GM18498 (cell line): Measurements from ENCODE around the gene MYBL2.

Source experiments
- ATAC-seq: cut with Tn5 transposase; IDR thresholded peaks from one replicate; pipeline ENCODE4 v1.9.1; 2021; ENCODE audit warnings: mild to moderate bottlenecking, moderate library complexity; ENCODE audit not compliant: unreplicated experiment

The MYBL2 gene

DNA sequence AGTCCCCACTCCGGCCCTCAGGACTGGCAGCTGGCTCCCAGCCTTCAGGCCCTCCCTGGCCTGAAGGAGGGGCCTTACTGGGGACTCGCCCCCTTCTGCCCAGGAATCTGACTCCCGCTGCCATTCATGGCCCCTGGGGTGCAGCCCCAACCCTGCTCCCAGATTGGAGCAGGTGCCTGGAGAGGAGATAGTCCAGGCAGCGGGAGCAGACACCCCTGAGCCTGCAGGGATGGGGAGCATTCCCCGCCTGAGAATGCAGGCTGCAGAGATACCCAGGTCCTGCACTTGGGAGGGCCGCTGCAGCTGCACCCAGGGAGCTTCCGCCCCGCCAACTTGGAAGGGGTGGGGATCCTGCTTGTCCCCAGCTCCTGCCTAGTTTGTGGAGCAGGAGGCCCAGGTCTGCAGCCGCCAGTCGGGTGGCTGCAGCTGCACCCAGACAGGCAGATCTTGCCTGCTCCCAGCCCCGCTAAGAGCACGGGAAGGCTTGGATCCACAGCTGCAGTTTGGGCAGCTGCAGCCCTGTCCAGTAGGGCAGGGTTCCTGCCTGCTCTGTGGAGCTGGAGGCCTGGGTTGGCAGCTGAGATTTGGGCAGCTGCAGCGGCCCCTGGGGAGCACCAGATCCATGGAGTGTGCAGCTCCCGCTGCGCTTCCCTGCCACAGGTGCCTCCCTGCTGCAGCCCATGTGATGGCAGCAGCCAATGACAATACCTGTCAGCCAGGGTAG lies 54.7 kb downstream of the MYBL2 start:
- ATAC-seq: no peak

DNA sequence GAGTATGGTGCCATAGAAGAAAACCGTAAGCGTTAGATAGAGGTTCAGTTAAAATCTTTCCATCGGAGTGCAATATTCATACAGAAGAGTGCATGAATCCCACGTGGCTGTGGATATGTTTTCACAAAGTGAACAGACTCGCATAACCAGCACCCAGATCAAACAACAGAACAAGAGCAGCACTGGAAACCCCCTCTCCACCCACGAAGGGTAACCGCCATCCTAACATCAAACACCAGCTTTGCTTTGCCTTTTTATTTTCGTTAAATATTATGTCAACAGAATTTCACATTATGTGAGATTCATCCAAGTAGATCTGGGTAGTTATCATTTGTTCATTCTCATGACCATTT lies 55.2 kb downstream of the MYBL2 start:
- ATAC-seq: no peak

DNA sequence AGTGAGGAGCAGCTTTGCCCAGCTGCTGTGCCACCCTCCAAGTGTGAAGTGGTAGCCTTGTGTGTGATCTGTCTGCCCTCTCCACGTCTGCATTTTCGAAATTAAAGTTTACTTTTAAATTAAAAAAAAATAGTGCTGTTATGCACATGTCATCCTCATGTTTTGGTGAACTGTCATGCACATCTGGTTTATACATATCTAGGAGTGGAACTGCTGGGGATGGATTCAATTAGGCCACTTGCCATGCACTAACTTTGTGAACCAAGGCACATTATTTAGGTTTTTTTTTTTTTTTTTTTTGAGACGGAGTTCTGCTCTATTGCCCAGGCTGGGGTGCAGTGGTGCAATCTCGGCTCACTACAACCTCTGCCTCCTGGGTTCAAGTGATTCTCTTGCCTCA lies 56.3 kb downstream of the MYBL2 start:
- no peak for ATAC-seq

DNA sequence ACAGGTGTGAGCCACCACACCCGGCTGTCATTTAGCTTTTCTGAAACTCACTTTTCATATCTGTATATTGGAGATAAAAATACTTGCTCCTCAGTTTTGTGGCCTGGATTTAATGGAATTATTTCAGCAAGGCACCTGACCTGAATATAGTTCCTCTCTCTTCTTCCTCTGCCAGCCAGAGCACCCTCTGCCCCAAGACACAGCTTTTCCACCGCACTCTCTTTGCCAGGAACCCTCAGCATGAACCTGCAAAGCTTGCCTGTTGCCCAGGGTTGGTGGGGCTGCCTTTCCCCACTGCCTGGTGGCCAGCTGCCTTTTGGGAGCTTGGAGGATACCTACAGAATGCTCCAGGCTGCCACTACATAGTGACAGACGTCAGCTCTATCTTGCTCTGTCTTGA lies 56.8 kb downstream of the MYBL2 start:
- no peak for ATAC-seq

DNA sequence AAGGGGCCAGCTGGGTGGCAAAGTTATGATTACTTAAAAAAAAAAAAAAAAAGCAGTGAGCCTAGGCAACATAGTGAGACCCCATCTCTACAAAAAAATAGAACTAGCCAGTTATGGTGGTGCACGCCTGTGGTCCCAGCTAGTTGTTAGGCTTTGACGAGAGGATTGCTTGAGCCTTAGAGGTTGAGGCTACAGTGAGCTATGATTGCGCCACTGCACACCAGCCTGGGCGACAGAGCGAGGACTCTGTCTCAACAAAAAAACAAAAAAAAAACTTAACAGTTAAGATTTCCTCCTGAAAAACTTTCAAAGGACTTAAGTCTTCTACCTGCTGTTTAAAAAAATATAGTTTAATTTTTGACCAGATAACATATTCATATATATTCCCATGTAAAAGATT lies 57.5 kb downstream of the MYBL2 start:
- no peak for ATAC-seq

DNA sequence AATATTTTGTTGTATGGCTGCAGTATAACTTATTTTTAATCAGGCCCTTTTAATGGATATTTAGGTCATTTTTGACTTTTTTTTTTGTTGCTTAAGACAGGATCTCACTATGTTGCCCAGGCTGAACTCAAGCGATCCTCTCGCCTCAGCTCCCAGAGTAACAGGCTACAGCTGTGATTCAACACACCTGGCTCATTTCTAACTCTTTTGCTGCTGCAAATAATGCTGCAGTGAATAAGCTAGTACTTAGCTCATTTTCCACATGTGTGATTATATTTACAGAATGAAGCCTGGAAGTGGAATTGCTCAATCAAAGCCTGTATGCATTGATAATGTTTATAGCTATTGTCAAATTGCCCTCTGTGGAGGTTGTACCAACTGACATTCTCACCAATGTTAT lies 58.8 kb downstream of the MYBL2 start:
- no peak for ATAC-seq

DNA sequence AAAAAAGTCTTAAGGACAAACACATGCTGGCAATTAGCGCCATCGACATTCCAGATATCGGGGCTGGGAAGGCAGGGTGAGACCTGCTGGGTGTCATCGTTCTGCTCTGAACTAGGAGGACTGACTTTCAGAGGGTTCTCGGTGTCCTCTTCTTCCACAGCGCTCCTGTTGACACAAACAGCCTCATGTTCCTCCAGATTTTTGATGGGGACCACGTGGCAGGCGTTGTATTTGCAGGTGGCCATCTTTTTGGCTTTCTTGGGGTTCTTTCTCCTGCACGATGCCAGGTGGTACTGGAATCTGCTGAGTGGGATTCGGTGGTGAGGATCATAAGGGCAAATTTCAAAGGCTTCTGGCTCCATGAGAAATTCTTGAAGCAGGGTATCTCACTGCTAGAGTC lies 59.4 kb downstream of the MYBL2 start:
- ATAC-seq: no peak

DNA sequence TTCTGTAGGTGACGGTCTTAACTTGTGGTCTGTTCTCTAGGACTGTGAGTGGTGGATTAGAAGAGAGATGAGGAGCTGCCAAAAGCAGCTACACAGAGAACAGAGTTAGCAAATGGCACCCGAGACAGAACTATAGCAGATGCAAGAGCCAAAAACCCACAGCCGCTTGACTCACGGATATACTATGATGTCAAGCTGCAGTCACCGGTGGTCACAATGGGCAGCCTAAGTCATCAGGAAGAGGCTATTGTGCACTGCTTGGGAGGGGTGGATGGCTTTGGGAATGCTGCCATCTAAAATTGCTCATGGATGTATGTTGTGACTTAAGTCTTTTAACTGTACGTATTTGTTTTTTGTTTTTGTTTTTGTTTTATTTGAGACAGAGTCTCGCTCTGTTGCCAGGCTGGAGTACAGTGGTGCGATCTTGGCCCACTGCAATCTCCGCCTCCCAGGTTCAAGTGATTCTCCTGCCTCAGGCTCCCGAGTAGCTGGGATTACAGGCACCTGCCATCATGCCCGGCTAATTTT lies 60.0 kb downstream of the MYBL2 start, which contains the start of gene GTSF1L:
TSS of gene GTSF1L (minus strand) at position 192 of the 528 bp plus-strand sequence. CDS start 308 bp downstream, outside the sequence.
- no peak for ATAC-seq

DNA sequence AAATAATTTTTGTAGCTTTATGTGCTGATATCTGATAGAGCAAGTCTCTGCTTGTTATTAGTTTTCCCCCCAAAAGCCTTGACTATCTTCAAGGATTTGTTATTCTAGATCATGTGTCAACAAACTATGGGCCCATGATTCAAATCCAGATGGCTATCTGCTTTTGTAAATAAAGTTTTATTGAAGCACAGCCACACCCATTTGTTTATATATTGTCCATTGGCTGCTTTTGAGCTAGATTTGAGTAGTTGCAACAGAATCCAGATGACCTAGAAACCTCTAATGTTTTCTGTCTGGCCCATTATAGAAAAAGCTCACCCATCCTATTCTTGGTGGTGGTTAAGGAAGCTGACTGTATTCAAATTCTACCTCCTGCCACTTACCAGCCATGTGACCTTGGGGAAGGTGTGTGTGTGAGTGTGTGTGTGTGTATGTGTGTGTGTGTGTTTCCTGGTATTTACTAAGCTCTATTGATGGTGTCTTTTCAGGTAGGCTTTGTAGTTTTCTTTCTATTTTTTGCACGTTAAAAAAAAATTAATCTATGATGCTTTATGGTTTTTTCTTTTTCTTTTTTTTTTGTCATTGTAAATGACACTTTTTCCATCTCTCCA lies 61.2 kb downstream of the MYBL2 start:
- peak; percentile 66 for ATAC-seq

DNA sequence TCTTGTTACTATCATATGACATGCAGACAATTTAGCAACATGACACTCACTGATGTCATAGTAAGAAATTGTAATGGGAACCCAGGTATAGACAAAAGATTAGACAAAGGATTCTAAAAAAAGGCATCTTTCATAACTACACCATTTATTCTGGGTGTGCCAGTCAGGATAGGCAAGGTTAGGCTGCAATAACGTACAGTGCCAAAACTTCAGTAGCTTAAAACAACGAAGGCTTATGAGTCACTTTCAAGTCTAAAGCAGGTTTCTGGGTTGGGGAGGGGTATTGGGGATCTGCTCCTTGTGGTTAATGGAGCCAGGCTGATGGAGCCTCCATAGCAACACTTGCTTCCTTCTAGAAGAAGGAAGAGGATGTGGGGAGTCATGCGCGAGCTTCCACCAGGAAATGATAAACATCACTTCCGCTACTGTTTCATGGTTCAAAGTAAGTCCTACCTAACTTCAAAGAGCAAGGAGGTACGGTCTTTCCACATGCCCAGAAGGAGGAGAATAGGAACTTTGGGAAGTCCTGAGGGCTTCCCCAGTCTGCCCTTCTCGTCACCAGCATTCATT lies 61.9 kb downstream of the MYBL2 start:
- ATAC-seq: no peak

DNA sequence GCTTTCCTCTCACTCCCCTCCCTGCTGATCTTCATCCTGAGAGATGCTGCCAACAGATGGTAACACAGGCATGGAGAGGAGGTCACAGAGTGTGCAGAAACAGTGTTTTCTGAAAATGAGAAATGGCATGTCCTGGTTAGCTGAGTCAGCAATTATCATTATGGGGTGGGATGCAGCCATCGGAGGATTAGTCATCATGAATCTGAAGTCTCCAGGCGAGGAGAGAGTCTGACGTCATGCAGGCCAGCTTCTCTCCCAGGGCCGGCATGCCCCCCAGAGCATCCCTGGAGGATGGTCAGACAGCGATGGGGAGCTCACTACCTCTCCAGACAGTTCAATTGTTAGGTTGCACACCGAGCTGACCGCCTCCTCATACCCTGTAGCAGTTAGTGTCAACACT lies 64.6 kb downstream of the MYBL2 start:
- ATAC-seq: no peak

DNA sequence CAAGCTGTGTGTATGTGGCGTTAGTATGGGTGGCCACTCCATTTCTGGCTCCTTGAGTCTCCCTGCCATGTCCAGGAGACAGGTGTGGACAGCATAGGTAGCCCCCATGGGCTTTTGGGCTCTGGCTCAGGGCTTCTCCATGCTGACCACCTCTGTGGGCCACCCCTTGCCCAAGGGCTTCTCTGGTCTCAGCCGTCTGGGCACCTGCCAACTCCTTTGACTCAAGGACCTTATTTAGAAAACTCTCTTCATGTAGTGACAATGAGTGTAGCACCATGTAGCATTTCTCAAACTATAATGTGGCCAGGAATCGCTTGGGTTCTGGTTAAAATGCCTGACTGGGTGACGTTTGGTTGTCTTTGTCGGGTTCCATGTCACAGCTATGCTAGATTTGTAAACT lies 65.0 kb downstream of the MYBL2 start:
- ATAC-seq: no peak

DNA sequence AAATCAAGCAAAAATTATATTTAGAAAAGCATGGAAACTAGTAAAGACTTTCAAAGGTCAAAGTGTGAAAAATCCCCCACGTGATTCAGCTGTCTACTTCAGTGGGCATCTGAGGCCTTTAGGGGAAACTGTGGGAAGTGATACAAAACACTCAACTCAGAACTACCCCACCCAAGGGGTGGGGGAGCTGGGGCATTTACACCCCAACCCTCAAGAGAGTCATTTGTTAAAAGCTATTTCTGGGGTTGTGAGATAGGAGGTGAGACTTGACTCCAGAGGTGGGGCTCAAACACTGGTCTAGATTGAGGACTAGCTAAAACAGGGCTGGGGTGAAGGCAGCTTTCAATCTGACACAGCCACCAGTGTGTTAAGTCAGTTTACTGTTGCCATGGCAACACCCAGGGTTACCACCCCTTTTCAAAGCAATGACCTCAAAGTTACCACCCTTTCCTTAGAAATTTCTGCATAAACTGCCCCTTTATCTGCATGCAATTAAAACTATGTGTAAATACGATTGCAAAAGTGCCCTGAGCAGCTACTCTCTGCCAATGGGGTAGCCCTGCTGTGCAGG lies 69.8 kb downstream of the MYBL2 start:
- ATAC-seq: peak; percentile 87

DNA sequence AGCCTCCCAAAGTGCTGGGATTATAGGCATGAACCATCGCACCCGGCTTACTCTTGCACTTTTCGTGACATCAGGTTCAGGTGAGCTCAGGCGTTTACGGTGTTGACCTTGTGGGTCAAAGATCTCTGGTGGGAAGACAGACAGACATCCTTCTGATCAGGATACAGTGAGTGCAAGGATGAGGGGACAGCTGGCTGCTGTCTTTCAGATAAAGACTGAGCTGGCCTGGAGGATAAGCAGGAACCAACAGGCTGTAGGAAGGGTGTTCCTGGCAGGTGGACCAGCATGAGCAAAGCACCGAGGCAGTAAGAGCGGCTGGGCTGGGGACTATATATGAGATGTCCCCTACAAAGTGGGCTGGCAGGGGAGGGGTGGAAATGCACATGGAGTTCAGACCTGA lies 71.0 kb downstream of the MYBL2 start:
- ATAC-seq: no peak

DNA sequence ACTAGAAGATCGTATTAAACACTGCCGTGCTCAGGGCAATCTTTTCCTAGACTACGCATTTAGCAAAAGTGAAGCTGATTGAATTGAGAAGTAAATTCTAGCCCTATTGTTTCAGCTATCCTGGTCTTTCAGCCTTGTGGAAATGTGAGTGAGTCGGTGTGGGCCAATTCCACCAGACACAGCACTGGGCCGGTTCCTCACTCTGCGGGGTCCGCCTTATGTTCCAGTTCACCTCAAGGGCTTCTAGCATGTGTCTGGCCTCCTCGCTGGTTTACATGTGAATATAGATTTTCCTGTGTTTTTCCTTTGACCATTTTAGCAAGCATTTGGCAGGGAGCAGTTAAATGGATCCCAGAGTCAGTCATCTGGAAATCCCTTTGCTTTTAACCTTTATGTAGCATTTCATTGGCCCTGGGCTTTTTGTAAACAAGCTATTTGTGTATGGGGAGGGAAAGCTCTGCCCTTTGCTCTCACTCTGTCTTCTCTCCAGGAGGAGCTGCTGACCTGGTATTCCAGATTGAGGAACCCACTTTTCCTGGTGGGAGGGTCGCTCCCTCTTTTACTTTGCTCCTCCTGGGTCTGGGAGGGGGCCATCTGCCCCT lies 72.3 kb downstream of the MYBL2 start:
- ATAC-seq: no peak

DNA sequence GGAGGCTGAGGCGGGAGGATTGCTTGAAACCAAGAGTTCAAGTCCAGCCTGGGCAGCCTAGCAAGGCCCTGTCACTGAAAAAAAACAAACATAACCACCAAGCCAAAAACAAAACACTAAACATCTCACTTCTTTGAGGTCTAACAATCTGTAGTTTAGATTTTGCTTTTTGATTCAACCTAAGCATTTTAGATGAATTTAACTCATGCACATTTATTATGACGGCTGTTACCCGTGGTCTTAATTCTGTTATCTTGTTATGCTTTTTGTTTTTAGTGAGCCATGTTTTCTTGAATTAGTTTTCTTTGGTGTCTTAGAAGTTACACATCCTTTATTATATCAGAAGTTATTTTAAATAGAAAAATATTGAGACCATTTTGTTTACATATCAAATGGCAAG lies 73.7 kb downstream of the MYBL2 start:
- no peak for ATAC-seq

DNA sequence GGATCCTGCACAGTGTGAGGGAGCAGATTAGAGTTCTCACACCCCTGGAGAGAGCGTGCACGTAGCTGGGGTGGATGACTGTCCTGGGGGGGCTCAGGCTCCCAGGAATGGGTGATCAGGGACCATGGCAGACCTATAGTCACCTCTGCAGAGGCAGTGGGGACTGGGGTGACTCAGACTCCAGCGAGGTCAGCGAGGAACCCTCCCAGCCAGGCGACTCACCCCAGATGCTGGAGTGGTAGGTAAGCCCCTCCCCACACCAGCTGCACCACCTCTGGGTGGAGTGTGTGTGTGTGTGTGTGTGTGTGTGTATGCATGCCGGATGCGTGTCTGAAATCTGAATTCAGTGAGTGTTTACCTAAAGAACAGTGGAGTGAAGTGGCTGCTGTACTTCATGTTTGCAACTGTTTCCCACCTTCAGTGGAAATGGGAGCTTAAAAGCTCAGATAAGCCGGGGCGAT lies 77.3 kb downstream of the MYBL2 start:
- no peak for ATAC-seq

DNA sequence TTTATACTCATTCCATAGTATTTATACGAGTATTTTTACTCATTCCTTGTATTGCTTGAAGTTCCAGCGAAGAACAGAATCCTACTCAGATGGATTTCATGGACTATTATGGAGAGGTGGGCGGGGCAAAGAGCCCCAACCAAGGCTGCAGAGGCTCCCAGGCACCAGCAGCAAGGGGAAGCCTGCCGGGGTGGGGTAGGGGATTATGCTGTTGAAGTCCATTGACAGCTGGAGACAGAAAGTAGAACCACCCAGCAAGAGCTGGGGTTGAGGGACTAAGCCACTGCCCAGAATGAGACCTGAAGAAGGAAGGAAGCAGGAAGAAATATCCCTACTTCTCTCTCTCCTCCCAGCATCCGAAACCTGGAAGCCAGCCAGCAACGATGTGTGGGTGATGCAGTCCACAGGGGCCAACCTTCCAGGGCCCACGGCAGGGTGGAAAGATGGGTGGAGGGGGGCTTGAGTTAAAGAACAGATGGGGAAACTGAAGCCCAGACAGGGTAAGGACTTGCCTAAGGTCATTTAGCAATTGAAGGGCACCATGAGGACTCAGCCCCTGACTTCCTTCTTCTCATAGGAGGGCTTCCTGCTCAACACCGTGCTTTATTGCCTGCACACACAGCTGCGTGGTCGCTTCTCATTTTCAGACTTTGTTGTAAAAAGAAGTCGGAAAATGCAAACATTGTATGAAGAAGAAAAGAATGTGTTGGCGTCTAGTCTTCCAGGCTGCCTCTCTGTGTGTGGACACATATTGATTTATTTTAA lies 78.2 kb downstream of the MYBL2 start:
- no peak for ATAC-seq

DNA sequence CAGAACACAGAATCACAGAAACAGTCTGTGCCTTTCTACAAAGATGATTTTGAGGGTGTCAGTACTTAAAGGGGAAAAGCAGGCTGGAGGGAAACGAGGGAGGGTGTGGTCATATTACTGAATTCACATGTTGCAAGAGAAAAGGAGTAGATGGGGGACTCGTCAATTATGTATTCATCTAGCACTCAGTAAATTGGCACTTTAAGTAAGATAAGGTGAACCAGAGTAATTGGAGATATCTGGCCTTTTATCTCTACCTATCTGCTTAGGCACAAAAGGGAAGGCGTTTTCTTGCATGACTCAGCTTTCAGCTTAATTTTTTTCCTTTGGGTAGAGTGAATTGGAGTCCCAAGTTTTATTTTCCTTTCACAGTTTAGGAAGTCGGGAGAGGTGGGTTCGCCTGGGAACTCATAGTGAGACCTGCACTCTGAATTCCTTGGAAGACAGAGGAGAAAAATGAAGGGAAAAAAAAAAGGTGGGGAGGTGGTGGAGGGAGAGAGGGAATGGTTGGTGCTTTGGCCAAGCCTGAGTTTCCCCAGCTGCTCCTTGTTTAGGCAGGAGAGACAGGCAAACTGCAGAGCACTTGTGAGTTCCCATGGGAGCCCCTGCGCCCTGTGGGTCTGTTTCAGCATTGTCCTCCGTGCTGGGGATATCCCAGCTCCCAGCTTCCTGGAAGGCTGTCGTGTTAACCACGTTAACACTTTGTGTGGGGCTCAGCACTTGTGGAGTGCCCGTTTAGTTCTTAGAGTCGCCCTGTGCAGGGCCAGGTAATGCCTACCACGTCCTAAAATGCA lies 79.6 kb downstream of the MYBL2 start:
- ATAC-seq: no peak

DNA sequence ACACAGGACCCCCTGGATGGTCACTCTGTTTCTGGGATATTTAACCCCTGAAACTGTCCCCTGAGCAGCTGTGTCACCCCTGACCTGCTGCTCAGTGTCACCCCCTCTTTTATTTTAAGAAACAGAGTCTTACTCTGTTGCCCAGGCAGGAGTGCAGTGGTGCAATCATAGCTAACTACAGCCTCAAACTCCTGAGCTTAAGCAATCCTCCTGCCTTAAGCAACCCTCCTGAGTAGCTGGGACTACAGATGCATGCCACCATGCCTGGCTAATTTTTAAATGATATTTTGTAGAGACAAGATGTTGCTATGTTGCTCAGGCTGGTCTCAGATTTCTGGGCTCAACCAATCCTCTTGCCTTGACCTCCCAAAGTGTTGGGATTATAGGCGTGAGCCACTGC lies 81.4 kb downstream of the MYBL2 start:
- ATAC-seq: no peak
